ENCODE measurements around the gene PLA2G3.
A peak's percentile ranks its signal among the peaks of the same experiment; 100 is the strongest.
"Not testable (repeated sequence)": the region's sequence is repeated elsewhere in the genome, so short reads cannot be mapped to it uniquely, and the experiment has no call there.

The PLA2G3 gene

DNA sequence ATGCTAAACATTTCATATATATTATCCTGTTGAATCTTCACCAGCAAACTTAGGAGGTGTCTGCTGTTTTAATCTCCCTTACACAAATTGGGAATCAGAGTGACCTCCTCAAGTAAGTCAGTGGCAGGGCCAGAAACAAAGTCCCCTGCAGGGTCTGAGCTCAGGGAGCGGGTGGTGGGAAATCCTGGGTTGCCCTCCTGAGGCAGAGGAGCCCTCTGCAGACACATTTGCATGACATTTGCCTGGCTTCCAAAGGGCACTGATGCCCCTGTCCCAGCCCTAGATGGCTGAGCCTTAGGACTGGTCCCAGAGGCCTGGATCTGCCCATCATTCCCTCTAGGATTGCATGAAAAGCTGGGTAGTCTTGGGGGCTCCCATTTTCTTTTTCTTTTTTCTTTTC is 19.7 kb downstream of the PLA2G3 start:
- no peak for DNase-seq (ENCODE audit: extremely low read depth, low read depth)
- TF ChIP-seq CTCF (IDR thresholded peaks at IDR 0.05; ENCODE audit: low read depth, low read length), result no peak

GRCh38 chr22:31120230-31120629 is 20.1 kb downstream of the PLA2G3 start:
- TF ChIP-seq CTCF (IDR thresholded peaks at IDR 0.05; ENCODE audit: low read depth, low read length), result no peak
- DNase-seq (ENCODE audit: extremely low read depth, low read depth), result no peak

DNA sequence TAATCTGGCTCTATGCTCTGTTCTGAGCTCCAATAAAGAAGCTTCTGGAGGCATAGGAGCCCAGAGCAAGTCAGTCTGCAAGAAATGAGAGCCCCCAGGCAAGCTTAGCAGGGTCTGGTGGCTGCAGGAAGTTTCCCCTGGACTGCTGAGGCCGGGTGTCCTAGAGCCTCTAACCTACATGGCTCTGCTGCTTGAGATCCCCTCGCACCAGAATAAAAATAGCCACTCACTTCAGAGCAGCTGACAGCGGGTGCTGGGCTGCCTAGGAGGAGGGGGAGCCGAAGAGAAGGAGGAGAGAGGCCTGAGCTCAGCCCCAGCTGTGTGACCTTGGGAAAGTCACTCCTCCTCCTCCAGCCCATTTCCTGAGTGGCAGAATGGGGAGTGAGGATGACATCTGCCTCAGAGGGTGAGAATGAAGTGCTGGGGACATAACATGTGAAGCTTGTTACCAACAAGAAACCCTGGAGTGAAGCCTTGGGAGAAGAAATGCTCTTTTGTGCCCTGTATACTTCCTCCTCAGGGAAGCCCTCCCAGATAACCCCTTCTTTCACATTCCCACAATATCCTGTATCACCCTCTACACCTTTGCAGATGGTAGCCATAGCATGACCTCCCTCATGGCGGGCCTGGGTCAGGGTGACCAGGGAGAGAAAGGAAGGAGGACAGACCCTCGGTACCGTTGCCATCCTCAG is 21.1 kb downstream of the PLA2G3 start:
- no peak for TF ChIP-seq CTCF (IDR thresholded peaks at IDR 0.05; ENCODE audit: low read depth, low read length)
- DNase-seq (ENCODE audit: extremely low read depth, low read depth), result no peak

- TF ChIP-seq CTCF (IDR thresholded peaks at IDR 0.05; ENCODE audit: low read depth, low read length), result no peak
- DNase-seq (ENCODE audit: extremely low read depth, low read depth), result no peak
Observed at GRCh38 chr22:31118046-31118820, 22.1 kb downstream of the PLA2G3 start.

DNA sequence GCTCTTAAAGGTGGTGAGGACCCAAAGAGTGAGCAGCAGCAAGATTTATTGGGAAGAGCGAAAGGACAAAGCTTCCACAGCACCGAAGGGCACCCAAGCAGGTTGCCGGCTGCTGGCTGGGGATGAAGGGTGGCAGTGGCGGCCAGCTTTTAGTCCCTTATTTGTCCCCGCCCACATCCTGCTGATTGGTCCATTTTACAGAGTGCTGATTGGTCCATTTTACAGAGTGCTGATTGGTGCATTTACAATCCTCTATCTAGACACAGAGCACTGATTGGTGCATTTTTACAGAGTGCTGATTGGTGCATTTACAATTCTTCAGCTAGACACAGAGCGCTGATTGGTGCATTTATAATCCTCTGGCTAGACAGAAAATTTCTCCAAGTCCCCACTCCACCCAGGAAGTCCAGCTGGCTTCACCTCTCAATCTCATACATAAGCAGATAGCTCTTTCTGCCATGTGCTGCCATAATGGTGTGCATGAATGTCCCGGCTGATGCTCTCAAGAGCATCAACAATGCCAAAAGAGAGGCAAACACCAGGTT is 27.7 kb downstream of the PLA2G3 start:
- not testable (repeated sequence) for DNase-seq (ENCODE audit: extremely low read depth, low read depth)

GRCh38 chr22:31107894-31108218 is 32.5 kb downstream of the PLA2G3 start:
- no peak for DNase-seq (ENCODE audit: extremely low read depth, low read depth)
- TF ChIP-seq CTCF (IDR thresholded peaks at IDR 0.05; ENCODE audit: low read depth, low read length), result no peak

- DNase-seq (ENCODE audit: extremely low read depth, low read depth), result peak; percentile 97
- TF ChIP-seq CTCF (IDR thresholded peaks at IDR 0.05; ENCODE audit: low read depth, low read length), result peak; percentile 97
Observed at GRCh38 chr22:31107178-31107893, 33.0 kb downstream of the PLA2G3 start, which contains the start of gene SELENOM. Gene SELENOM (minus strand): TSS chr22:31107568. CDS start chr22:31107505, 63 bp downstream.

Data from AG09319 (cell line).